ENCODE data around the gene DAPK1.

DNA sequence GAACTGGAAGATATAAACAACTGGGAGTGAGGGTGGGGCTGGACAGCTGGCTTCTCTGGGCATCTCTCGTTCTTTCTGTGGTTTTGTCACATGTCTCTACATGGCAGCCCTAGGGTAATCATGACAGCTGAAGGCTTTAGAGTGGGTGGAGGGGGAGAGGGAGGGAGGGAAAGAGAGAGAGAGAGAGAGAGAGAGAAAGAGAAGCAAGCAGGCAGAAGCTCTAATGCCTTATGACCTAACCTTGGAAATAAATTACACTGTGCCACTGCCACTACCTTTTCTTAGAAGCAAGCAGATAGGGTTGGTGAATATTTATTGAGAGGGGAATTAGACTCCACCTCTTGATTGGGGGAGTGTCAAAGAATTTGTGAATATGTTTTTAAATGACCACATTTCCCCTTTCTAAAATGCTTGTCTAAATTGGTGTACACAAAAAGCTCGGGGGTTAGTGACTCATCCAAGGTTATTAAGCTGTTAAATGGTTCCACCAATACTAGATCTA lies 2.6 kb upstream of the DAPK1 start:
- TF ChIP-seq, protein P1, sequence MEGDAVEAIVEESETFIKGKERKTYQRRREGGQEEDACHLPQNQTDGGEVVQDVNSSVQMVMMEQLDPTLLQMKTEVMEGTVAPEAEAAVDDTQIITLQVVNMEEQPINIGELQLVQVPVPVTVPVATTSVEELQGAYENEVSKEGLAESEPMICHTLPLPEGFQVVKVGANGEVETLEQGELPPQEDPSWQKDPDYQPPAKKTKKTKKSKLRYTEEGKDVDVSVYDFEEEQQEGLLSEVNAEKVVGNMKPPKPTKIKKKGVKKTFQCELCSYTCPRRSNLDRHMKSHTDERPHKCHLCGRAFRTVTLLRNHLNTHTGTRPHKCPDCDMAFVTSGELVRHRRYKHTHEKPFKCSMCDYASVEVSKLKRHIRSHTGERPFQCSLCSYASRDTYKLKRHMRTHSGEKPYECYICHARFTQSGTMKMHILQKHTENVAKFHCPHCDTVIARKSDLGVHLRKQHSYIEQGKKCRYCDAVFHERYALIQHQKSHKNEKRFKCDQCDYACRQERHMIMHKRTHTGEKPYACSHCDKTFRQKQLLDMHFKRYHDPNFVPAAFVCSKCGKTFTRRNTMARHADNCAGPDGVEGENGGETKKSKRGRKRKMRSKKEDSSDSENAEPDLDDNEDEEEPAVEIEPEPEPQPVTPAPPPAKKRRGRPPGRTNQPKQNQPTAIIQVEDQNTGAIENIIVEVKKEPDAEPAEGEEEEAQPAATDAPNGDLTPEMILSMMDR (IDR thresholded peaks at IDR 0.05; ENCODE audit: low read length) = no peak
- no peak for TF ChIP-seq EZH2 (IDR thresholded peaks at IDR 0.05; ENCODE audit: borderline replicate concordance, low read length)

All from OCI-LY1 (cell line).